Neural cell (in vitro differentiated cells): ENCODE measurements around the gene DSCAML1.

Source experiments
- CTCF ChIP-seq: fragments of 450-650 bp; IDR thresholded peaks from 2 replicates; pipeline ENCODE4 v1.5.1; 2014; ENCODE audit warnings: antibody characterized with exemption, mild to moderate bottlenecking, moderate library complexity; ENCODE audit not compliant: poor library complexity, severe bottlenecking
- EP300 ChIP-seq: fragments of 450-650 bp; conservative IDR thresholded peaks from 2 replicates; pipeline ENCODE4 v1.6.1; 2014; ENCODE audit warnings: antibody characterized with exemption, mild to moderate bottlenecking, moderate library complexity; ENCODE audit not compliant: poor library complexity, severe bottlenecking
- EZH2 ChIP-seq: fragments of 200-600, 300-800 bp; shearing (Covaris generic), sonication (generic); IDR thresholded peaks from 2 replicates; pipeline ENCODE4 v1.6.1; 2014; ENCODE audit warnings: antibody characterized with exemption, low read length, borderline replicate concordance, mild to moderate bottlenecking; ENCODE audit not compliant: insufficient read depth, poor library complexity, severe bottlenecking
- REST ChIP-seq: IDR thresholded peaks from 2 replicates; pipeline ENCODE4 v1.6.1; 2012; ENCODE audit warnings: borderline replicate concordance

GRCh38 chr11:117396970-117397369, 400.0 kb downstream of the DSCAML1 start:
- TF ChIP-seq EP300 (no peak), CTCF (no peak), REST (no peak), EZH2 (no peak)
